Ishikawa (cell line): ENCODE data around the gene CDHR5.

Source experiments
- CEBPB ChIP-seq: IDR thresholded peaks from 2 replicates; pipeline ENCODE4 v1.6.1; 2012
- EGR1 ChIP-seq: IDR thresholded peaks from 2 replicates; pipeline ENCODE4 v1.6.1; 2012
- FOXM1 ChIP-seq: IDR thresholded peaks from 2 replicates; pipeline ENCODE4 v1.6.1; 2012; ENCODE audit warnings: low read depth, borderline replicate concordance
- MAX ChIP-seq: IDR thresholded peaks from 2 replicates; pipeline ENCODE4 v1.6.1; 2012
- NFIC ChIP-seq: IDR thresholded peaks from 2 replicates; pipeline ENCODE4 v1.6.1; 2012
- RAD21 ChIP-seq: IDR thresholded peaks from 2 replicates; pipeline ENCODE4 v1.6.1; 2012; ENCODE audit warnings: low read depth
- REST ChIP-seq: IDR thresholded peaks from 2 replicates; pipeline ENCODE4 v1.6.1; 2012; ENCODE audit warnings: low read depth, mild to moderate bottlenecking
- TEAD4 ChIP-seq: IDR thresholded peaks from 2 replicates; pipeline ENCODE4 v1.6.1; 2012
- USF1 ChIP-seq: IDR thresholded peaks from 2 replicates; pipeline ENCODE4 v1.6.1; 2012
- YY1 ChIP-seq: IDR thresholded peaks from 2 replicates; pipeline ENCODE4 v1.6.1; 2012; ENCODE audit warnings: low read depth

- TF ChIP-seq CEBPB (no peak), NFIC (no peak), MAX (no peak), REST (no peak), TEAD4 (no peak), USF1 (no peak), RAD21 (no peak), FOXM1 (no peak), EGR1 (no peak), YY1 (no peak)
These were observed 41.0 kb upstream of the CDHR5 start for GRCh38 chr11:665704-666281.
